Stimulated activated CD8-positive, alpha-beta memory T cell treated with anti-CD3 and anti-CD28 coated beads, Interleukin-7, amount 100 ng/mL, for 4 hours (primary cell): ENCODE data around the gene EHD4.

Source experiments
- DNase-seq, 2 donors: peaks; one replicate each; pipeline ENCODE4 v3.0.0-alpha.2; 2020; ENCODE audit warnings: low read depth in 2 of 2

EHD4 gene

DNA sequence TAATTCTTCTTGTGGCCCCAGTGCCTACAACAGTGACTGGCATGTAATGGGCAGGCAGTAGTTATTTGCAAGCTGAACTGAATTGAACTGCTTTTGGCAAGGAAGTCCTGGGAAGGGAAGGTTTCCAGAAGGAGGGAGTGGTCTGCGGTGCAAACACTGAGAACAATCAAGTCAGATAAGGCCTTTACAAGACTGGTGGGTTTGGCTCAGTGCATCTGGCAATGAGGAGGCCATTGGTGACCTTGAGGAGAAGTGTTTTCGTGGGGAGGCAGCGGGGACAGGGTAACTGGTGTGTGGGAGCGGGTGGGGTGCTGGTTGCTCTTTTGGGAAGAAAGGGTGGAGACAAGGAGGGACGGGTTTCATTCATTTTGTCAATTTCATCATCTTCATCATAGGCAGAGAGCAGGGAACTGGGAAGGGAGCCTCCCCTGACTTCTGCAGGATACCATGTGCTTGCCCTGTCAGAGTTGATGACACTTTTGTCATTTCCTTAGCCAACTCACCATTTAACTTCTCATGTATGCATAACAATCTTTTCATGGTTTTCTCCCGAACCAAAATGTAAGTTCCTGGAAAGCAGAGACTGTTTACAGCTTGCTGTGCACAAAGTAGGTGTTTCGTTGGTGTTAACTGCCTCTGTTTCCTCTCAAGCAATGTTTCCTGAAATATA, 8.4 kb upstream of the EHD4 start:
- DNase-seq, result no peak

- no peak for DNase-seq
Measured at GRCh38 chr15:41979493-41980266, 7.3 kb upstream of the EHD4 start.

GRCh38 chr15:41978534-41978933, 6.2 kb upstream of the EHD4 start:
- DNase-seq, result no peak

DNA sequence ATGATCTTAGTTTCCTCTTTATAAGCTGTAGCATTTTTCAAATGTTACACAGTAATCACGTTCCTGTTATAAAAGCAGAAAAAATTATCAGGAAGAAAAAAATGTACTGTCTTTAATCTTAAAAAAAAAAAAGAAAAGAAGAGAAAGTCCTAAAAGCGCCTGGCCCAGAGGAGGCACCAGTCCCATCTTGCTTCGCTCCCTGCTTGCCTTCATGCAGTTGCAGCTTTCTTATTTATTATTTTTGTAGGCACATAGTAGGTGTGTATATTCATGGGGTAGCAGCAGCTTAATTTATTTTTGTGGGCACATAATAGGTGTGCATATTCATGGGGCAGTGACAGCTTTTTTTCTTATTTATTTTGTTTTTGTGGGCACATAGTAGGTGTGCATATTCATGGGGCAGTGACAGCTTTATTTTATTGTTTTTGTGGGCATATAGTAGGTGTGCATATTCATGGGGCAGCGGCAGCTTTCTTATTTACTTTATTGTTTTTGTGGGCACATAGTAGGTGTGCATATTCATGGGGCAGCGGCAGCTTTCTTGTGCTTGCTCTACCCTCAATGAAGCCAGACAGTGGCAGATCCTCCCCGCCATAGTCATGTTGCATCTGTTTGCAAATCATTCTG, 5.5 kb upstream of the EHD4 start:
- no peak for DNase-seq

GRCh38 chr15:41975669-41976068, 3.3 kb upstream of the EHD4 start:
- no peak for DNase-seq

- DNase-seq, result no peak
Measured at GRCh38 chr15:41974041-41974440, 1.7 kb upstream of the EHD4 start.

GRCh38 chr15:41971895-41972252, 483 bp downstream of the EHD4 start:
- no peak for DNase-seq

GRCh38 chr15:41971089-41971894, 1.1 kb downstream of the EHD4 start:
- DNase-seq, result peak; percentile 70 to 72

GRCh38 chr15:41970456-41970855, 1.9 kb downstream of the EHD4 start:
- no peak for DNase-seq

GRCh38 chr15:41969851-41970431, 2.4 kb downstream of the EHD4 start:
- no peak for DNase-seq

GRCh38 chr15:41968701-41969100, 3.7 kb downstream of the EHD4 start:
- no peak for DNase-seq

- no peak for DNase-seq
Measured at GRCh38 chr15:41967506-41968206, 4.7 kb downstream of the EHD4 start.

DNA sequence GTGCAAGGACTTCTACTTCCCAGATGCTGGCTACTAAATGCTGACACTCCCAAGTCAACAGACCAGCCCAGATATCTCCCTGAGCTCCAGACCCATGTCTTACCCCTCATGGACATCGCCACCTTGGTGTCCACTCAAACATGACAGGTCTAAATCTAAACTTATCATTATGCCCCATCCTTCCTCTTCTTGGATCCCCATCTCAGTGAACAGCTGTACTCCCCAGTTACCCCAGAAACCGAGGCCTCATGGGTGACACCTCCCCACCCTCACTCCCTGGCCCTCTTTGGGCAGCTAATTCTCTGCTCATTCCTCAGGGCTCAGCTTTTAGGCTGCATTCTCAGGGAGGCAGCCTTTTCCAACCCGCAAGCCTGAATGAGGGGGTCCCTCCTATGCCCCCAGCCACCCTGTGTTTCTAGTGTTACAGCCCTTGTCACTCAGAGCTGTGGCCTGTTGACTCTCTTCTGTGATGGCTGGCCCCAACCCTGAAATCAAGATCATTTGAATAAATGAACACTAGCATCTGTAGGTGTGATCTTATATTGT, 5.4 kb downstream of the EHD4 start:
- DNase-seq, result no peak

GRCh38 chr15:41966414-41966812, 5.9 kb downstream of the EHD4 start:
- DNase-seq, result no peak

DNA sequence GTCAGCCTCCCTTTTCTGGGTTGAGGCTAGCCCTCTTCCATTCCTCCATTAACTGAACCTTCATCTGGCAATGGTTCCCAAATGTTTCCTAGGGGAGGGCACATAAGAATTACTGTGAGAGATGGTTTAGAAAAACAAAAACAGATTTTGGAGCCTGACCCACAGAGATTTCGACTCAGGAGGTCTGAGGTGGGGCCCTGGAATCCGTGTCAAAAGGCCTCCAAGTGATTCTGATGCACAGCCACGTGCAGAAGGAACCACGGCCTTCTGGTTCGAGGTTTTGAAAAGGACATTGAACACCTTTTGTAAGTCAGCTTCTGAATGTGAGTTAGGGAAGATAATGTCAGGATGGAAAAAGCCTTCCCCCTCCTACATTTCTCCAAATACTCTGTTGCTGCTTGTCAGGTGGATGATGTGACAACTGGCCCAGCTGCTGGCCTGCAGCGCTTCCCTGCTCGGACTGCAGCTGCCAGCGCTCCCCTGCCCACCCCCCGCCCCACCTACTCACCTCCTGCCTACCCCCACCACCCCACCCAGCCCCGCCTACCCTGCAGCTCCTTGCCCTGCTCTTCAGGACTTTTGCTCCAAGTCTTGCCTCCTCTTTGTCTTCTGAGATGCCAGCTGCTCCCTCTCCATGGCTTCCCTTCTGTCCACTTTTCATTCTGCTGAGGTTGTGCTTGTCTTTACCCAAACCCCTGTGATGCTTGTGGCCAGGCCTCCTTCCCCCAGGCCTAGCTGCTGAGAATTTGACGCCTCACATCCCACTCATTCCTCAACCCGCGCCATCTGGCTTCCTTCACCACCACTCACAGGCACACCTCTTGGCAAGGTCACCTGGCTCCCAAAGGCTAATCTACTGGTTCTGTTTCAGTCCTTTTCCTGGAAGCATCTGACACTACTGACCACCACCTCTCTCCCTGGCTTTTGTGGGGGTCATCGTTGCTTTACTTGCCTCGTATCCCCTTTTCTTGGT, 6.6 kb downstream of the EHD4 start:
- DNase-seq, result no peak

DNA sequence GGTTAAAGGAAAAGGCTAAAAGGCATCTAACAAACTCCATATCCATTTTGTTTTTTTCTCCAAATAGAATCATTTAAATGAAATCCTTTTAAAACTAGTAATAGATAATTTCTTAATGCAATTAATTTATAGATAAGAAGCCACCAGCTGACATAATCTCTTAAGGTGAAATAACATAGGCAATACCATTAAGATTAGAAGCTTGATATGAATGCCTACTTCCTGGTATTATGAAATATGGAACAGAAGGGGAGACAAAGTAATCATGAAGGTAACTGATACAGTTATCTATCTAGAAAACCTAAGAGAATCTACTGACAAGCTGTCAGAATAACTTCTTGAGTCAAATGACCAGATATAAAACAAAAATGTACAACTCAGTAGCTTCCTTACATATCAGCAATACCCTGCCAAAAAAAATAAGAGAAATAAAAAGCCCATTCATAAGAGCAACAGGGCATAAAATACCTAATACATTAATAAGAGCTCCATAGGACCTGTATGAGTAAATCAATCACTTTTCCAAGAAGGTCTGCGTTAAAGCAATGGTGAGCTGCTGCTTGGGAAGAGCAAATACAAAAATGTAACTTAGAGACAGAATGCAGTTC, 10.7 kb downstream of the EHD4 start:
- DNase-seq, result no peak

DNA sequence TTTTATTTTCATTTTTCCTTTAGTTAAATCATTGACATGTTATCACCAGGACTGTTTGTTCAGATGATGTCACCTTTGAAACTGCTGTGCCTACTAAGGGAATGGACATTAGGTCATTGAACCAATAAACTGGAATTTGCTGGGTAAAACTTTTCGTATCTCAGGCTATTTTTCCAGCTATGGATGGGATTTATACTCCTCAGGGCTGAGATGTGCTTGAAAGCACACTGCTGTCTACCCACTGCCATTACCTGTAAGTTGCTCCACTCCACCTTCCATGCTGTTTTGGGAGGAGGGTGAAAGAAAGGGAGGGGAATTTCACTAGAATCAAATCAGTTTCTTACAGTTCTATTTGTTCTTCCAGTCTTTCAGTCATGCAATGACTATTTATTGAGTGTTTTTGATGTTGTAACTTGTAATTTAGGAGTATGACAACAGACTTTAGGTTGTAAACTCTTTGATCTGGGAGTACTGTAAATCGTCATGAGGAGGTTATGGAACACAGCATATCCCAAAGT, 11.3 kb downstream of the EHD4 start:
- no peak for DNase-seq

DNA sequence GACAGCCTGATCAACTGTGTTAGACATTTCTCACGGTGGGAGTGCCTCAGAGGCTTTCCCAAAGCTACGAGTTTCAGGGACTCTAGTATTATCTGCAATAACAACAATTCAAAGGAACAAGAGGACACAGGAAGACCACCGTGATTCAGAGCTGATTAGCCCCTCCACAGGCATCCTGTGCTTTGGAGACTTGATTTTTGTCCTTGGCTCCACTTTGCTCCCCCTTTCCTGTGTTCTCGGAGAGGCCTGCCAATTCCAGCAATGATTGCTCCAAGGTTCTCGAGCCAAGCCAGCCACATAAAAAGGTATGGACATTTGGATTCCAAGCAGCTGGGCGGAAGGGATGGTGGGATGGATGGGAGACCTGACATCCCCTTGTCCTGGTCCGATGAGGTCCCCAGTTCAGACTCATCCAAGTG, 14.3 kb downstream of the EHD4 start:
- no peak for DNase-seq
